GM19023 (cell line): ENCODE results near the gene HMSD.
"Not testable (repeated sequence)": the region's sequence is repeated elsewhere in the genome, so short reads cannot be mapped to it uniquely, and the experiment has no call there.

ENCODE experiments used
- ATAC-seq: cut with Tn5 transposase; IDR thresholded peaks from one replicate; pipeline ENCODE4 v1.9.1; 2021; ENCODE audit warnings: mild to moderate bottlenecking, moderate library complexity; ENCODE audit not compliant: unreplicated experiment

The HMSD gene

DNA sequence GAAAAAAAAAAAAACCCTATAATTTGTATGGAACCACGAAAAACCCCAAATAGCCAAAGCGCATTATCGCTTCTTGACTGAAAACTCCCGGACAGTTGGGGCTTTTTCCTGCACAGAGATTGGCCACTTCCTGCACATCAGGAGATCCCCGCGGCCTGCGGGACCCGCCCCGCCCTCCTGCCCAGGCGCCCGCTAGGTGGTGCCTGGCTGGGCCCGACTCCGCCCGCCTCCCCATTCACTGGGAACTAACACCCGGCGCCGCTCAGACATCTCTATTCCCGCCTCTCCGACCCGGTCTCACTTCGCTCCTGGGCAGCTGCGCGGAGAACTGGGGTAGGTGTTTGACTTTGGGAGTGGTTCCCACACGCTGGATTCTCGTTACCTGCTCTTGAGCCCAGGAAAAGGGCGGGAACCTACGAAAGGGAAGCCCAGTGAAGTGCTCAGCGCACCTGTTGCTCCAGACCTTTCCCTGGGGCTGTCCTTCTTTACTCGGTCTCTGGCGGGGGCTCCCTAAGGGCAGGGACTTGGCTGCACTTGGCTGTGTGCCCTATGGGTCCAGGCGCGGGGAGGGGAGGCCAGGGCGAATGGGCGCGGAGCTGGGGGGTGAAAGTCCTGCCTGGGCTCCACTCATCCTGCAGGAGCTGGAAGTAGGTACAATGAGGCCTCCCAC is at the start of gene HMSD:
Gene HMSD, plus strand, starts transcription at position 234 of the 670 bp plus-strand sequence. CDS start 4,155 bp downstream, outside the sequence.
- ATAC-seq: peak; percentile 92

DNA sequence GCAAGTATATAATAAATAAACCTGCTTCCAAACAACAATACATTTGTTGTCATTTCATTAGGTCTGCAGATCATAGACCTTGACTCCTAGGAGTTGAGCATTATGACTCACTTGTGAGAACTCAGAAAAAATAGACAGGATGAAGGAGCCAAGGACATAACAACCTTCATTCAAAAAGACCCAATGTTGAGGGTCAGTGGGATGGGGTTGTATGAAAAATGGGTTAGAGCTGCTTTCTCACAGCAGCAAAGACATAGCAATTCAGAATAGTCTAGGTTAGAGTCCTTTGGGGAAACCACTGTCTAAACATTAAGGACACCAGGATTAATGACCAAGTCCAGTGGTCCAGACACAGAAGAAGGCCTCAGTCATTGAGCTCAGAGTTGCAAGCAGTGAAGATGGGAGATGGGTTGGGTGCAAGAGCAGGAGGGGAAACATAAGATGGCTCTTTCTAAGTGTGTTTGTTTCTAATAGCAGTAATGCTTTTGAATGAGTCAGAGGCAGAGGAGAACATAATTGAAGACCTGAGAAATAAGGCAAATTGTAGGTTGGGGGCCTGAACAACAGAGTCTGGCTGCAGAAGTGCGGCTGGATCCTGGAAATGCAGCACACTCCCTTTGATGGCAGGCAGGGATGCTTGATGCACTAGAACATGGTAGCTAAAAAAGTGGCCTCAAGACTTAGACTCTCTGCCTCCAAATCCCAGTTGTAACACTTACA is 45.1 kb upstream of the HMSD start:
- ATAC-seq: no peak

DNA sequence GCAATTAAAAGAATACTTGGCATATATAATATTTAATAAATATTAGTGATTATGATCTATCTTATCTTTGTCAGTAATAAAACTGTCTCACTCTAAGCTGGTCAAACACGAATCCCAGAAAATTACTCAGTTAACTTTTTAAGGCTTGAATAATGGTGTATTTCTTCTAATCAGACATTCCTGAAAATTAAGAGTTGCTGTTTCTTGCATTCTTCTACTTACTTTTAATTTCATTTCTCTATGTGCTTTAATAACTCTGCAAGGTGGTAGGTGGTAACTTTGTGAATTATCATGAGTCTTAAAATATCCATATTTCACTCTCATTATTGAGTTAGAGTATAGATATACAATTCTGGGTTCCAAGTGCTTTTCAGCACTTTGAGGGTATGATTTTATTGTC is 44.4 kb upstream of the HMSD start:
- no peak for ATAC-seq

DNA sequence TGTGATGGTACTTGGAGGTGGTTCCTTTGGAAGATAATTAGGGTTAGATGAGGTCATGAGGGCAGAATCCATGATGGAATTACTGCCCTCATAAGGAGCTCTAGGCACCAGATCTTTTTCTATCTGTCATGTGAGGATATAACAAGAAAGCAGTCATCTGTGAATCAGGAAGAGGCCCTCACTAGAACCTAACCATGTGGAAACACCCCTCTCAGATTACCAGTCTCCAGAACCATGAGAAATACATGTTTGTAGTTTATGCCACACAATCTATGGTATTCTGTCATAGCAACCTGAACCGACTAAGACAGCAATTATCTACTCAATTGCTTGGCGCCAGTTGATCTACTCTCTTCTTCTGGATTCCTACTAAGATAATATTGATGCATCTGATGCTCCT is 43.7 kb upstream of the HMSD start:
- no peak for ATAC-seq

DNA sequence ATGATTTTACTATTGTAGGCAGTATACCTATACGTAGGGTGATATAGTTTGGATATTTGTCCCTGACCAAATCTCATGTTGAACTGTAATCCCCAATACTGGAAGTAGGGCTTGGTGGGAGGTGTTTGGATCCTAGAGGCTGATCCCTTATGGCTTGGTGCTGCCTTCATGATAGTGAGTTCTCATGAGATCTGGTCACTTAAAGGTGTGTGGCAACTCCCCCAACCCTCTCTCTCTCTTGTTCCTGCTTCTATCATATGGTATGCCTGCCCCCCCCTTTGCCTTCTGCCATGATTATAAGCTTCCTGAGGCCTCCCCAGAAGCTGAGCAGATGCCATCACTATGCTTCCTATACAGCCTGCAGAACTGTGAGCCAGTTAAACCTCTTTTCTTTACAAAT is 43.0 kb upstream of the HMSD start:
- ATAC-seq: no peak

- ATAC-seq: peak; percentile 47
Observed at GRCh38 chr18:63907664-63908063, 41.4 kb upstream of the HMSD start, which contains the start of gene SERPINB10. SERPINB10 (plus strand) TSS chr18:63907958; CDS start chr18:63915511, 7,553 bp downstream.

- no peak for ATAC-seq
Observed at GRCh38 chr18:63908858-63909257, 40.2 kb upstream of the HMSD start.

DNA sequence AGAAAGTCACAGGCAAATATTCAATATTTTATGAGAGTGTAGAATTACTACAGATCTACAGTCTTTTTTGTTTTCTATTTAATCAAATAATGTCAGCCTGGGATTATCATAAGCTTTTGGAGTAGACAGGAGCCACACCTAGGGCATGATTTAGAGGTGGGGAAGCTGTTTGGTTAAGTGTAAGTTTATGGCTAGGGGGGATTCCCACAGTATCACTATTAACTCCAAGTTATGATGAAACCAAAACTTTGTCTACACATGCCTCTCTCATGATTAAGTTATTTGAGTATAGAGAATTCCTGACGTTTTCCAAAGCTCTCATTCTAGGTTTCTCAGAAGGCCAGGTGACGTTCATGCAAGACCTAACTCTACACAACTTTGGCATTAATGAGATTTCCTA is 39.2 kb upstream of the HMSD start:
- peak; percentile 61 for ATAC-seq

GRCh38 chr18:63917817-63918216 is 31.3 kb upstream of the HMSD start:
- no peak for ATAC-seq

GRCh38 chr18:63922049-63922448 is 27.1 kb upstream of the HMSD start:
- ATAC-seq: no peak

GRCh38 chr18:63924551-63924950 is 24.6 kb upstream of the HMSD start:
- no peak for ATAC-seq

- ATAC-seq: no peak
Observed at GRCh38 chr18:63928331-63928730, 20.8 kb upstream of the HMSD start.

- ATAC-seq: not testable (repeated sequence)
Observed at GRCh38 chr18:63929369-63929768, 19.7 kb upstream of the HMSD start.

GRCh38 chr18:63930773-63931354 is 18.2 kb upstream of the HMSD start:
- no peak for ATAC-seq

DNA sequence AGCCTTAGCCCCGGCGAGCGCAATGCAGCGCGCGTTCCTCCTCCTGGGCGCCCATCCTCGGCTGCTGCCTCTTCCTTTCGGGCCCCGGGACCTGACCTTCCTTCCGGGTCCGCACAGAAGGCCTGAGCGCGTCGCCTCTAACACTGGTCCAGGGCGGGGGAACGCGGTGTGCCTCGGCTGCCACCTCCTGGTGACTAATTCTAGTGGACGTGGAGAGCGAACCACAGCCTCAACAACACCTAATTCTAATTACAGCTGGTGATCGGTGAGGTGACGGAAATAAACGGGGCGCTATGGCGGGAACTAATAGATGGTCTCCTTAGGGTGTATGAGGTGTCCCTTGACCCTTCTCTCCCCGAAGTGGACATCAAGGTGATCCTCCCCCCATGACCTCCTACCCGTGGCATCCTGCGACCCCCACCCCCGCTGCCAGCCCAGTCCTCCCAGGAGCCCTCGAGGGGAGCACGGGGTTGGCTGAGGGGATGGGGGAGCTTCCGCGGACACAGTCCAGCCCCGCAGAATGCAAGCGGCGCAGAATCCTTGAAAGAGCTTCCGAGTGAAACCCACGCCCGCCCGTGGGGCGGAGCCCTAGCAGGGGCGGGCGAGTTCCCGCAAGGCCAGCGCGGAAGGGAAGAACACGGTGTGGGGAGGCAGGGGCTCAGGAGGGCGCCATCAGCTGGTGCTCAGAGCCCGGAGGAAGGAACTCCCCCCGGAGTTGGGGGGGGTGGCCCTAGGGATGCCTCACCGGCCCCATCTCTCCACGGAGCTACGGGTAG is 12.8 kb upstream of the HMSD start:
- ATAC-seq: peak; percentile 99

GRCh38 chr18:63936932-63937393 is 12.1 kb upstream of the HMSD start:
- no peak for ATAC-seq

DNA sequence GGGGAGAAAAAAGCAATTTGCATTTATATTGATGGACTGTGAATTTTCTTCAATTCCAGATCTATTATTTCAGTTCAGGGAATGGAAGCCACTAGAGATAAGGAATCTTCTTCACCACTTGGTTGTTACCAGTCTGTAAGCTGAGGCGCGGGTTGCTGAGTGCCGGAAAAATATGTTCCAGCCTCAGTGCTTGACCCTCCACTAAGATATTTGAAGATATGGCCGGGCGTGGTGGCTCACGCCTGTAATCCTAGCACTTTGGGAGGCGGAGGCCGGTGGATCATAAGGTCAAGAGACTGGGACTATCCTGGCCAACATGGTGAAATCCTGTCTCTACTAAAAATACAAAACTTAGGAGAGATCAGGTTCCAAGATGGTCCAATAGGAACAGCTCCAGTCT is 9.1 kb upstream of the HMSD start:
- ATAC-seq: no peak

GRCh38 chr18:63940543-63941050 is 8.5 kb upstream of the HMSD start:
- ATAC-seq: not testable (repeated sequence)

DNA sequence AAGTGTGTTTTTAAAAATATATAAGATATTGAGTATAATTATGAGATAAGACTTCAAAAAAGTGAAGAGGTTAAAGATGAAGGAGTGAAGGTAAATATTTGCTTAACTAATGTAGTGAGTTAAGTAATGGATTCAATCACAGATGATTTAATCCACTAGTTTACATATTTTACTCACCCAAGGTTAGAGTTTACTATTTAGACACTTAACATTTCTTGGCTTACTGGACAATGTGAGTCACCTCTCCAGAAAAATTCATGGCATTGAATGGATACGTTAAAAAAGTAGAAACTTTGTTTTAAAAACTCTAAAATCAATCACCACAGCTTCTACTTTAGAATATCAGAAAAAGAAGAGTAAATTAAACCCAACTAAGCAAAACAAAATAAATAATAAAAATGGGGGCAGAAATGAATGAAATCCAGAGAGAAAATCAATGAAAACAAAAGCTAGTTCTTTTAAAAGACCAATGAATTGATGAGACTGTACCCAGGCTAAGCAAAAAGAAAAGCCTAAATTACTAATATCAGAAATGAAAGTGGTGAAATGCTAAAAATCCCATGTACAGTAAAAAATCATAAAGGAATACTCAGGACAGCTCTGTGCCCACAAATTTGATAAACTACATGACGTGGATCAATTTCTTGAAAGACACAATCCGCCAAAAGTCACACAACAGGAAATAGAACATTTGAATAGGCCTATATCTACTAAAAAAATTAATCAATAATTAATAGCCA is 1.9 kb upstream of the HMSD start:
- no peak for ATAC-seq

DNA sequence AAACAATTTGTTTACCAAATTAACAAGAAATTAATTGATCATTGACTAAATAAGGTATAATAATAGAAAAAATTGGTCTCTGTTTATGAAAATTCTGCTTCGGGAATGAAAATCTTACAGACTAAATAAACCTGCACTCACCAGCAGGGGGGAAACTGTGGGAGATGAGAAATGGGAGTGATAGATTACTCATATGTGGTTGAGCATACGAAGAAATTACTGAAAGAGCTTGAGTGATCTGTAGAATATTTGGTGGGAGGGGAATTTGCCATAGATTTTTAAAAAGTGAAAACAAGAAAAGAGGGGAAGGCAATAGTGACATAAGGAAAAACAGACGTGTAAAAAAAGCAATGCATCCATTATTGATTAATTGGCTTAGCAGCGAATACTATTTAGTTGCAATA is 2.2 kb downstream of the HMSD start:
- ATAC-seq: no peak
